ENCODE data around the gene GBP3. TPM values are rescaled to one million over a fixed set of nuclear protein-coding genes. Genes with fewer than 3 reads are reported as not detected.

The GBP3 gene
- total RNA-seq, 4 donors from 2014 or later = 8.6 to 26.5 (median 20.7) TPM

GRCh38 chr1:89065079-89065868 lies 42.6 kb upstream of the GBP3 start, which contains the start of gene GBP1:
GBP1 (minus strand) TSS chr1:89065208; CDS start chr1:89063234, 1,974 bp downstream.
- no peaks in the 10 kb centered on the region for H3K9me3 ChIP-seq
- peak; percentile 92 for ATAC-seq
- no peaks in the 10 kb centered on the region for H3K36me3 ChIP-seq
- TF ChIP-seq POLR2AphosphoS5 (IDR thresholded peaks at IDR 0.05) = peak; percentile 75
- TF ChIP-seq POLR2A (IDR thresholded peaks at IDR 0.05) = no peak
- whole genome bisulfite sequencing, 2 donors (ENCODE audit: low coverage in 1 of 2) = 15 to 17% methylated on average over 4 of the region's 4 CpGs
- no peaks in the 10 kb centered on the region for H3K27me3 ChIP-seq
- peaks cover 7 to 48% (median 15%) of the 10 kb centered on the region in 3 donors for H3K4me1 ChIP-seq
- peak within 1 kb of the TSS; percentile 84 to 97 (median 86) for H3K27ac ChIP-seq
- H3K4me3 ChIP-seq = peak within 1 kb of the TSS; percentile 54 to 93

GRCh38 chr1:89064632-89065031 lies 42.0 kb upstream of the GBP3 start:
- no peak for TF ChIP-seq POLR2A (IDR thresholded peaks at IDR 0.05)
- TF ChIP-seq CTCF (IDR thresholded peaks at IDR 0.05) = no peak
- no peak for TF ChIP-seq EP300 (IDR thresholded peaks at IDR 0.05)
- TF ChIP-seq POLR2AphosphoS5 (IDR thresholded peaks at IDR 0.05) = no peak
- peak overlapping the region; percentile 54 to 93 for H3K4me3 ChIP-seq
- H3K4me1 ChIP-seq = peaks cover 7 to 52% (median 15%) of the 10 kb centered on the region in 3 donors
- H3K9me3 ChIP-seq = no peaks in the 10 kb centered on the region
- WGBS, 2 donors (ENCODE audit: low coverage in 1 of 2) = 0 to 3% methylated on average over 3 to 4 of the region's 4 CpGs
- H3K36me3 ChIP-seq = peaks cover 0 to 6% of the 10 kb centered on the region in 2 donors
- ATAC-seq = peak; percentile 43
- H3K27me3 ChIP-seq = no peaks in the 10 kb centered on the region
- H3K27ac ChIP-seq = peak overlapping the region; percentile 84 to 97 (median 86)

GRCh38 chr1:89063094-89063493 lies 40.4 kb upstream of the GBP3 start:
- peaks cover 7 to 52% (median 15%) of the 10 kb centered on the region in 3 donors for H3K4me1 ChIP-seq
- H3K4me3 ChIP-seq = no peak overlapping the region
- 74 to 75% methylated on average over 2 to 3 of the region's 3 CpGs for WGBS, 2 donors (ENCODE audit: low coverage in 1 of 2)

GRCh38 chr1:89060091-89060490 lies 37.4 kb upstream of the GBP3 start:
- Histone ChIP-seq H3K4me1 (peaks cover 7 to 44% (median 15%) of the 10 kb centered on the region in 3 donors), H3K36me3 (peaks cover 8 to 51% of the 10 kb centered on the region in 2 donors), H3K9me3 (no peaks in the 10 kb centered on the region), H3K27ac (no peak overlapping the region), H3K4me3 (no peak overlapping the region), H3K27me3 (no peaks in the 10 kb centered on the region)
- TF ChIP-seq POLR2A (IDR thresholded peaks at IDR 0.05) = no peak
- no peak for TF ChIP-seq POLR2AphosphoS5 (IDR thresholded peaks at IDR 0.05)
- TF ChIP-seq CTCF (IDR thresholded peaks at IDR 0.05) = no peak
- no peak for ATAC-seq
- 86 to 93% methylated on average over 3 to 4 of the region's 5 CpGs for WGBS, 2 donors (ENCODE audit: low coverage in 1 of 2)

More at GRCh38 chr1:89063094-89063493, 40.4 kb upstream of the GBP3 start:
- no peaks in the 10 kb centered on the region for H3K27me3 ChIP-seq
- peaks cover 4 to 21% of the 10 kb centered on the region in 2 donors for H3K36me3 ChIP-seq
- ATAC-seq = no peak
- no peak for TF ChIP-seq POLR2AphosphoS5 (IDR thresholded peaks at IDR 0.05)
- TF ChIP-seq CTCF (IDR thresholded peaks at IDR 0.05) = no peak
- TF ChIP-seq EP300 (IDR thresholded peaks at IDR 0.05) = no peak
- no peak for TF ChIP-seq POLR2A (IDR thresholded peaks at IDR 0.05)
- peak overlapping the region; percentile 43 to 86 (median 84) for H3K27ac ChIP-seq
- no peaks in the 10 kb centered on the region for H3K9me3 ChIP-seq

GRCh38 chr1:89051955-89052312 lies 29.3 kb upstream of the GBP3 start:
- H3K27me3 ChIP-seq = no peaks in the 10 kb centered on the region
- no peak overlapping the region for H3K27ac ChIP-seq
- 73 to 80% methylated on average over 1 of the region's 1 CpG for WGBS, 2 donors (ENCODE audit: low coverage in 1 of 2)
- no peaks in the 10 kb centered on the region for H3K4me1 ChIP-seq
- no peak overlapping the region for H3K4me3 ChIP-seq
- H3K9me3 ChIP-seq = no peaks in the 10 kb centered on the region
- no peak for ATAC-seq
- TF ChIP-seq EP300 (IDR thresholded peaks at IDR 0.05) (no peak), CTCF (IDR thresholded peaks at IDR 0.05) (no peak), POLR2A (IDR thresholded peaks at IDR 0.05) (no peak), POLR2AphosphoS5 (IDR thresholded peaks at IDR 0.05) (no peak)
- peaks cover 9 to 79% of the 10 kb centered on the region in 2 donors for H3K36me3 ChIP-seq
